HepG2 (cell line): Measurements from ENCODE around the gene THRSP. TPM values are rescaled to one million over a fixed set of nuclear protein-coding genes. Genes with fewer than 3 reads are reported as not detected.

Source experiments
- AGO1 ChIP-seq: fragments of 200-400 bp; formaldehyde crosslinking; IDR thresholded peaks from 2 replicates; pipeline ENCODE4 v1.6.1; 2017; ENCODE audit warnings: mild to moderate bottlenecking, low read depth, low read length, moderate library complexity; ENCODE audit not compliant: poor library complexity, severe bottlenecking
- AHDC1 ChIP-seq: sonication (generic); formaldehyde crosslinking; IDR thresholded peaks from 2 replicates; pipeline ENCODE4 v1.5.1; 2020; ENCODE audit warnings: mild to moderate bottlenecking, missing genetic modification reagents, borderline replicate concordance
- AKAP8 ChIP-seq: sonication (generic); formaldehyde crosslinking; IDR thresholded peaks from 2 replicates; pipeline ENCODE4 v1.5.1; 2020; ENCODE audit warnings: mild to moderate bottlenecking, missing genetic modification reagents
- EP300 ChIP-seq, 3 experiments: sonication (generic) in 1 of 3; formaldehyde crosslinking in 1 of 3; IDR thresholded peaks; 2 replicates each; pipeline versions ENCODE4 v1.5.1 to v1.6.1; 2011 to 2020; ENCODE audit warnings: low read depth in 2 of 3, low read length in 2 of 3, borderline replicate concordance in 1 of 3, improper control_type of control experiment in 1 of 3, mild to moderate bottlenecking in 1 of 3, missing genetic modification reagents in 1 of 3, moderate library complexity in 1 of 3
- ESRRA ChIP-seq: sonication (generic); formaldehyde crosslinking; IDR thresholded peaks from 2 replicates; pipeline ENCODE4 v1.5.1; 2020; ENCODE audit warnings: mild to moderate bottlenecking, low read depth, missing genetic modification reagents
- GATAD2A ChIP-seq: IDR thresholded peaks from 2 replicates; pipeline ENCODE4 v1.6.1; 2016
- HOMEZ ChIP-seq: IDR thresholded peaks from 2 replicates; pipeline ENCODE4 v1.6.1; 2016; ENCODE audit warnings: low read depth
- IRF2 ChIP-seq: IDR thresholded peaks from 2 replicates; pipeline ENCODE4 v1.6.1; 2018; ENCODE audit warnings: missing genetic modification reagents, missing compliant biosample characterization
- KAT7 ChIP-seq: IDR thresholded peaks from 2 replicates; pipeline ENCODE4 v1.6.1; 2018; ENCODE audit warnings: borderline replicate concordance, missing compliant biosample characterization
- MIER2 ChIP-seq: IDR thresholded peaks from 2 replicates; pipeline ENCODE4 v1.6.1; 2016; ENCODE audit warnings: missing biosample characterization, missing genetic modification reagents
- MIXL1 ChIP-seq: IDR thresholded peaks from 2 replicates; pipeline ENCODE4 v1.6.1; 2016
- MXD1 ChIP-seq: sonication (generic); formaldehyde crosslinking; IDR thresholded peaks from 2 replicates; pipeline ENCODE4 v1.4.0; 2020; ENCODE audit warnings: mild to moderate bottlenecking, missing genetic modification reagents
- TFDP1 ChIP-seq: IDR thresholded peaks from 2 replicates; pipeline ENCODE4 v1.6.1; 2016; ENCODE audit warnings: missing compliant biosample characterization, missing genetic modification reagents, borderline replicate concordance
- ZNF207 ChIP-seq: fragments of 450-650 bp; IDR thresholded peaks from 2 replicates; pipeline ENCODE4 v1.6.1; 2016; ENCODE audit warnings: antibody characterized with exemption, borderline replicate concordance
- ZNF224 ChIP-seq: sonication (generic); formaldehyde crosslinking; IDR thresholded peaks from 2 replicates; pipeline ENCODE4 v1.5.0; 2020; ENCODE audit warnings: mild to moderate bottlenecking, missing genetic modification reagents
- ZNF703 ChIP-seq: sonication (generic); formaldehyde crosslinking; IDR thresholded peaks from 2 replicates; pipeline ENCODE4 v1.5.1; 2020; ENCODE audit warnings: missing genetic modification reagents, mild to moderate bottlenecking, moderate library complexity, borderline replicate concordance
- polyA plus RNA-seq, 8 experiments: library from polyadenylated mRNA; depleted of rRNA in 3 of 8; stranded (reverse) in 7 of 8; unstranded in 1 of 8; fragments of >200 nt; fragmentation: Illumina TruSeq in 4 of 8; extraction: Trizol in 4 of 8; gene quantifications; 2 replicates each; pipeline versions ENCODE4 v1.2.1 to v1.2.3, GENCODE V29; 2011 to 2016; ENCODE audit warnings: low read depth in 4 of 8, missing spikeins in 1 of 8, mixed read lengths in 1 of 8; ENCODE audit not compliant: insufficient read depth in 1 of 8
- total RNA-seq, 5 experiments: library from RNA; depleted of rRNA; stranded (reverse); fragments of >200 nt; fragmentation: Illumina TruSeq; extraction: Trizol; gene quantifications; 2 replicates each; pipeline ENCODE4 v1.2.3, GENCODE V29; 2016; ENCODE audit warnings: low read depth in 1 of 5
- TF ChIP-seq, protein P1 (sequence below): IDR thresholded peaks from 2 replicates; pipeline ENCODE4 v1.6.1; 2016
- TF ChIP-seq, protein P2 (sequence below): IDR thresholded peaks from 2 replicates; pipeline ENCODE4 v1.6.1; 2012; ENCODE audit warnings: inconsistent platforms

The THRSP gene
- total and polyA plus RNA-seq, 2 of the 13 experiments (the other 11 are each of a cell fraction or from before 2014, with no cell fraction given) = 0.13 to 0.58 TPM

- no peak for TF ChIP-seq AGO1
- peak; percentile 68; the same call in 1 of the 2 replicates for TF ChIP-seq GATAD2A
- TF ChIP-seq ZNF703 (CRISPR knock-in tag) = no peak
- 0 out of 2 replicates have a peak, but pooled peaks have one; percentile 61 for TF ChIP-seq HOMEZ (CRISPR knock-in tag)
- TF ChIP-seq MIXL1 (CRISPR knock-in tag) = 0 out of 2 replicates have a peak, but pooled peaks have one; percentile 14
- TF ChIP-seq ZNF224 = no peak
- TF ChIP-seq EP300 (IDR thresholded peaks at IDR 0.05; ENCODE audit: low read depth in 2 of 2, low read length in 2 of 2) = peak in 1 of 2 experiments; percentile 34; a peak in 1 of 4 replicates
- peak; percentile 41; the same call in 1 of the 2 replicates for TF ChIP-seq EP300 (CRISPR knock-in tag; IDR thresholded peaks at IDR 0.05; ENCODE audit: borderline replicate concordance)
- no peak for TF ChIP-seq MXD1 (CRISPR knock-in tag)
- peak; percentile 48; the same call in 1 of the 2 replicates for TF ChIP-seq AHDC1 (CRISPR knock-in tag)
- 0 out of 2 replicates have a peak, but pooled peaks have one; percentile 31 for TF ChIP-seq ESRRA (CRISPR knock-in tag)
- 0 out of 2 replicates have a peak, but pooled peaks have one; percentile 48 for TF ChIP-seq IRF2 (CRISPR knock-in tag)
- no peak for TF ChIP-seq TFDP1 (CRISPR knock-in tag)
- TF ChIP-seq AKAP8 (CRISPR knock-in tag) = no peak
- TF ChIP-seq, protein P1, sequence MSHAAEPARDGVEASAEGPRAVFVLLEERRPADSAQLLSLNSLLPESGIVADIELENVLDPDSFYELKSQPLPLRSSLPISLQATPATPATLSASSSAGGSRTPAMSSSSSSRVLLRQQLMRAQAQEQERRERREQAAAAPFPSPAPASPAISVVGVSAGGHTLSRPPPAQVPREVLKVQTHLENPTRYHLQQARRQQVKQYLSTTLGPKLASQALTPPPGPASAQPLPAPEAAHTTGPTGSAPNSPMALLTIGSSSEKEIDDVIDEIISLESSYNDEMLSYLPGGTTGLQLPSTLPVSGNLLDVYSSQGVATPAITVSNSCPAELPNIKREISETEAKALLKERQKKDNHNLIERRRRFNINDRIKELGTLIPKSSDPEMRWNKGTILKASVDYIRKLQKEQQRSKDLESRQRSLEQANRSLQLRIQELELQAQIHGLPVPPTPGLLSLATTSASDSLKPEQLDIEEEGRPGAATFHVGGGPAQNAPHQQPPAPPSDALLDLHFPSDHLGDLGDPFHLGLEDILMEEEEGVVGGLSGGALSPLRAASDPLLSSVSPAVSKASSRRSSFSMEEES (CRISPR knock-in tag) = no peak
- no peak; the same call in 1 of the 2 replicates for TF ChIP-seq MIER2
- TF ChIP-seq, protein P2, sequence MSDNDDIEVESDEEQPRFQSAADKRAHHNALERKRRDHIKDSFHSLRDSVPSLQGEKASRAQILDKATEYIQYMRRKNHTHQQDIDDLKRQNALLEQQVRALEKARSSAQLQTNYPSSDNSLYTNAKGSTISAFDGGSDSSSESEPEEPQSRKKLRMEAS = no peak
- no peak for TF ChIP-seq ZNF207
- no peak for TF ChIP-seq KAT7 (CRISPR knock-in tag)
Measured at GRCh38 chr11:78039919-78040671, 23.6 kb upstream of the THRSP start (continued).
